GM23338 (cell line): ENCODE data around the gene AHI1. TPM values are rescaled to one million over a fixed set of nuclear protein-coding genes. Genes with fewer than 3 reads are reported as not detected.

Source experiments
- ATAC-seq: fragments of 200-7000 bp; cut with Tn5 transposase; 3 replicates; pipeline ENCODE4 v1.9.1; 2020
- DNase-seq: peaks from one replicate; pipeline ENCODE4 v3.0.0-alpha.2; 2015; ENCODE audit warnings: low spot score
- H2AFZ ChIP-seq: fragments of 200-600 bp; sonication (generic); 2 replicates; pipeline ENCODE4 v1.8.0; 2016; ENCODE audit warnings: antibody characterized with exemption, mild to moderate bottlenecking, moderate library complexity
- H3F3A ChIP-seq: fragments of 200-600 bp; sonication (generic); replicated peaks from 2 replicates; pipeline ENCODE4 v1.8.0; 2017; ENCODE audit warnings: antibody characterized with exemption, mixed run types, low read depth
- H3K27ac ChIP-seq: fragments of 200-600 bp; sonication (generic); 2 replicates; pipeline ENCODE4 v1.6.1; 2016; ENCODE audit warnings: low read depth
- H3K27me3 ChIP-seq: fragments of 200-600 bp; sonication (generic); 2 replicates; pipeline ENCODE4 v1.8.0; 2016; ENCODE audit warnings: mild to moderate bottlenecking, mixed run types, moderate library complexity; ENCODE audit not compliant: insufficient read depth
- H3K36me3 ChIP-seq: fragments of 200-600 bp; sonication (generic); 2 replicates; pipeline ENCODE4 v1.8.0; 2016; ENCODE audit warnings: mild to moderate bottlenecking; ENCODE audit not compliant: insufficient read depth
- H3K4me1 ChIP-seq: fragments of 200-600 bp; sonication (generic); 2 replicates; pipeline ENCODE4 v1.8.0; 2016; ENCODE audit warnings: mild to moderate bottlenecking, moderate library complexity; ENCODE audit not compliant: insufficient read depth
- H3K4me2 ChIP-seq: fragments of 200-600 bp; sonication (generic); 2 replicates; pipeline ENCODE4 v1.7.1; 2017; ENCODE audit warnings: mixed run types
- H3K4me3 ChIP-seq: fragments of 200-600 bp; sonication (generic); 2 replicates; pipeline ENCODE4 v1.6.1; 2016; ENCODE audit warnings: mixed run types
- H3K79me2 ChIP-seq: fragments of 200-600 bp; sonication (generic); replicated peaks from 2 replicates; pipeline ENCODE4 v1.8.0; 2017; ENCODE audit warnings: mild to moderate bottlenecking; ENCODE audit not compliant: insufficient read depth
- H3K9me2 ChIP-seq: fragments of 200-600 bp; sonication (generic); 2 replicates; pipeline ENCODE4 v1.8.0; 2017; ENCODE audit not compliant: insufficient read depth
- H4K20me1 ChIP-seq: fragments of 200-600 bp; sonication (generic); replicated peaks from 2 replicates; pipeline ENCODE4 v1.8.0; 2017; ENCODE audit warnings: mild to moderate bottlenecking; ENCODE audit not compliant: insufficient read depth
- H3K27ac Mint-ChIP-seq: 2 replicates; pipeline ENCODE4 v1.8.0; 2020; ENCODE audit warnings: inconsistent platforms, mild to moderate bottlenecking, moderate library complexity, mixed read lengths
- H3K27me3 Mint-ChIP-seq: 3 replicates; pipeline ENCODE4 v1.8.0; 2022; ENCODE audit warnings: low read depth, mild to moderate bottlenecking, moderate library complexity, mixed read lengths, inconsistent platforms; ENCODE audit not compliant: insufficient read depth, poor library complexity
- H3K36me3 Mint-ChIP-seq: 3 replicates; pipeline ENCODE4 v1.8.0; 2021; ENCODE audit warnings: low read depth, mild to moderate bottlenecking, inconsistent platforms, moderate library complexity, mixed read lengths
- H3K4me1 Mint-ChIP-seq: 3 replicates; pipeline ENCODE4 v1.8.0; 2020; ENCODE audit warnings: mild to moderate bottlenecking, inconsistent platforms, mixed read lengths
- H3K4me3 Mint-ChIP-seq: 3 replicates; pipeline ENCODE4 v1.8.0; 2021; ENCODE audit warnings: moderate library complexity, mild to moderate bottlenecking, inconsistent platforms, mixed read lengths
- H3K9me3 Mint-ChIP-seq: 3 replicates; pipeline ENCODE4 v1.8.0; 2020; ENCODE audit warnings: moderate library complexity, mild to moderate bottlenecking, inconsistent platforms, mixed read lengths
- CREB1 ChIP-seq: fragments of 250-450 bp; sonication (Bioruptor Pico); IDR thresholded peaks from 2 replicates; pipeline ENCODE4 v1.5.0; 2020; ENCODE audit warnings: low read depth, mild to moderate bottlenecking, moderate library complexity
- CTCF ChIP-seq, 2 experiments: fragments of 200-600 bp in 1 of 2; sonication (generic) in 1 of 2; conservative IDR thresholded peaks; 2 replicates each; pipeline versions ENCODE4 v1.5.1 to v1.6.1; 2016 to 2017; ENCODE audit warnings: antibody characterized with exemption in 2 of 2, low read depth in 2 of 2, mild to moderate bottlenecking in 2 of 2, moderate library complexity in 1 of 2
- EZH2 ChIP-seq: fragments of 200-600 bp; sonication (generic); IDR thresholded peaks from one replicate; pipeline ENCODE4 v1.8.0; 2017; ENCODE audit warnings: antibody characterized with exemption, mild to moderate bottlenecking, low read depth; ENCODE audit not compliant: unreplicated experiment
- JUNB ChIP-seq: IDR thresholded peaks from one replicate; pipeline ENCODE4 v1.6.1; 2016; ENCODE audit warnings: antibody characterized with exemption; ENCODE audit not compliant: unreplicated experiment
- NANOG ChIP-seq: IDR thresholded peaks from 2 replicates; pipeline ENCODE4 v1.6.1; 2016; ENCODE audit warnings: antibody characterized with exemption, borderline replicate concordance
- POLR2AphosphoS5 ChIP-seq: IDR thresholded peaks from 2 replicates; pipeline ENCODE4 v1.6.1; 2016; ENCODE audit warnings: antibody characterized with exemption, low read depth
- STAT1 ChIP-seq: IDR thresholded peaks from one replicate; pipeline ENCODE4 v1.6.1; 2016; ENCODE audit warnings: antibody characterized with exemption; ENCODE audit not compliant: unreplicated experiment
- ZNF114 ChIP-seq: fragments of 250-450 bp; sonication (Bioruptor Pico); IDR thresholded peaks from 2 replicates; pipeline ENCODE4 v1.5.0; 2020; ENCODE audit warnings: mild to moderate bottlenecking, moderate library complexity
- ZNF331 ChIP-seq: fragments of 250-450 bp; sonication (Bioruptor Pico); IDR thresholded peaks from 2 replicates; pipeline ENCODE4 v1.5.0; 2020; ENCODE audit warnings: low read depth, mild to moderate bottlenecking, moderate library complexity
- polyA plus RNA-seq: library from polyadenylated mRNA; unstranded; fragments of >200 nt; fragmentation: Nextera tagmentation; extraction: Ambion mirVana; gene quantifications from 2 replicates; pipeline ENCODE4 v1.2.1, GENCODE V29; 2016
- total RNA-seq: library from RNA; depleted of rRNA; stranded (reverse); fragments of >200 nt; shearing (Covaris generic); gene quantifications from 2 replicates; pipeline ENCODE4 v1.2.3, GENCODE V29; 2014
- TF ChIP-seq, protein P1 (sequence below): fragments of 250-450 bp; sonication (Bioruptor Pico); IDR thresholded peaks from 2 replicates; pipeline ENCODE4 v1.5.0; 2020; ENCODE audit warnings: mild to moderate bottlenecking, moderate library complexity
- TF ChIP-seq, protein P2 (sequence below): IDR thresholded peaks from one replicate; pipeline ENCODE4 v1.6.1; 2018; ENCODE audit warnings: antibody characterized with exemption; ENCODE audit not compliant: unreplicated experiment

Gene AHI1
- total and polyA plus RNA-seq, 2 experiments from 2014 or later, result 19.8 to 72.9 TPM

GRCh38 chr6:135434095-135434494 lies 63.4 kb downstream of the AHI1 start:
- no peak for ATAC-seq
- Mint-ChIP-seq H3K27ac (no peak overlapping the region), H3K36me3 (peaks cover 6% of the 10 kb centered on the region; the same call in 2 of the 3 replicates), H3K4me1 (peaks cover 4% of the 10 kb centered on the region; the same call in 1 of the 3 replicates), H3K9me3 (no peaks in the 10 kb centered on the region), H3K4me3 (no peak overlapping the region), H3K27me3 (no peaks in the 10 kb centered on the region)
- DNase-seq, result no peak
- Histone ChIP-seq H3K27ac (no peak overlapping the region), H3K27me3 (no peaks in the 10 kb centered on the region), H4K20me1 (no peaks in the 10 kb centered on the region), H3K4me2 (no peak overlapping the region), H3K4me1 (peaks cover 21% of the 10 kb centered on the region), H3K4me3 (no peak overlapping the region), H3K79me2 (no peaks in the 10 kb centered on the region), H2AFZ (no peak overlapping the region), H3K36me3 (no peaks in the 10 kb centered on the region; the same call in 1 of the 2 replicates), H3K9me2 (no peaks in the 10 kb centered on the region), H3F3A (no peaks in the 10 kb centered on the region)
- TF ChIP-seq ZNF331 (CRISPR knock-in tag), result no peak
- TF ChIP-seq, protein P1, sequence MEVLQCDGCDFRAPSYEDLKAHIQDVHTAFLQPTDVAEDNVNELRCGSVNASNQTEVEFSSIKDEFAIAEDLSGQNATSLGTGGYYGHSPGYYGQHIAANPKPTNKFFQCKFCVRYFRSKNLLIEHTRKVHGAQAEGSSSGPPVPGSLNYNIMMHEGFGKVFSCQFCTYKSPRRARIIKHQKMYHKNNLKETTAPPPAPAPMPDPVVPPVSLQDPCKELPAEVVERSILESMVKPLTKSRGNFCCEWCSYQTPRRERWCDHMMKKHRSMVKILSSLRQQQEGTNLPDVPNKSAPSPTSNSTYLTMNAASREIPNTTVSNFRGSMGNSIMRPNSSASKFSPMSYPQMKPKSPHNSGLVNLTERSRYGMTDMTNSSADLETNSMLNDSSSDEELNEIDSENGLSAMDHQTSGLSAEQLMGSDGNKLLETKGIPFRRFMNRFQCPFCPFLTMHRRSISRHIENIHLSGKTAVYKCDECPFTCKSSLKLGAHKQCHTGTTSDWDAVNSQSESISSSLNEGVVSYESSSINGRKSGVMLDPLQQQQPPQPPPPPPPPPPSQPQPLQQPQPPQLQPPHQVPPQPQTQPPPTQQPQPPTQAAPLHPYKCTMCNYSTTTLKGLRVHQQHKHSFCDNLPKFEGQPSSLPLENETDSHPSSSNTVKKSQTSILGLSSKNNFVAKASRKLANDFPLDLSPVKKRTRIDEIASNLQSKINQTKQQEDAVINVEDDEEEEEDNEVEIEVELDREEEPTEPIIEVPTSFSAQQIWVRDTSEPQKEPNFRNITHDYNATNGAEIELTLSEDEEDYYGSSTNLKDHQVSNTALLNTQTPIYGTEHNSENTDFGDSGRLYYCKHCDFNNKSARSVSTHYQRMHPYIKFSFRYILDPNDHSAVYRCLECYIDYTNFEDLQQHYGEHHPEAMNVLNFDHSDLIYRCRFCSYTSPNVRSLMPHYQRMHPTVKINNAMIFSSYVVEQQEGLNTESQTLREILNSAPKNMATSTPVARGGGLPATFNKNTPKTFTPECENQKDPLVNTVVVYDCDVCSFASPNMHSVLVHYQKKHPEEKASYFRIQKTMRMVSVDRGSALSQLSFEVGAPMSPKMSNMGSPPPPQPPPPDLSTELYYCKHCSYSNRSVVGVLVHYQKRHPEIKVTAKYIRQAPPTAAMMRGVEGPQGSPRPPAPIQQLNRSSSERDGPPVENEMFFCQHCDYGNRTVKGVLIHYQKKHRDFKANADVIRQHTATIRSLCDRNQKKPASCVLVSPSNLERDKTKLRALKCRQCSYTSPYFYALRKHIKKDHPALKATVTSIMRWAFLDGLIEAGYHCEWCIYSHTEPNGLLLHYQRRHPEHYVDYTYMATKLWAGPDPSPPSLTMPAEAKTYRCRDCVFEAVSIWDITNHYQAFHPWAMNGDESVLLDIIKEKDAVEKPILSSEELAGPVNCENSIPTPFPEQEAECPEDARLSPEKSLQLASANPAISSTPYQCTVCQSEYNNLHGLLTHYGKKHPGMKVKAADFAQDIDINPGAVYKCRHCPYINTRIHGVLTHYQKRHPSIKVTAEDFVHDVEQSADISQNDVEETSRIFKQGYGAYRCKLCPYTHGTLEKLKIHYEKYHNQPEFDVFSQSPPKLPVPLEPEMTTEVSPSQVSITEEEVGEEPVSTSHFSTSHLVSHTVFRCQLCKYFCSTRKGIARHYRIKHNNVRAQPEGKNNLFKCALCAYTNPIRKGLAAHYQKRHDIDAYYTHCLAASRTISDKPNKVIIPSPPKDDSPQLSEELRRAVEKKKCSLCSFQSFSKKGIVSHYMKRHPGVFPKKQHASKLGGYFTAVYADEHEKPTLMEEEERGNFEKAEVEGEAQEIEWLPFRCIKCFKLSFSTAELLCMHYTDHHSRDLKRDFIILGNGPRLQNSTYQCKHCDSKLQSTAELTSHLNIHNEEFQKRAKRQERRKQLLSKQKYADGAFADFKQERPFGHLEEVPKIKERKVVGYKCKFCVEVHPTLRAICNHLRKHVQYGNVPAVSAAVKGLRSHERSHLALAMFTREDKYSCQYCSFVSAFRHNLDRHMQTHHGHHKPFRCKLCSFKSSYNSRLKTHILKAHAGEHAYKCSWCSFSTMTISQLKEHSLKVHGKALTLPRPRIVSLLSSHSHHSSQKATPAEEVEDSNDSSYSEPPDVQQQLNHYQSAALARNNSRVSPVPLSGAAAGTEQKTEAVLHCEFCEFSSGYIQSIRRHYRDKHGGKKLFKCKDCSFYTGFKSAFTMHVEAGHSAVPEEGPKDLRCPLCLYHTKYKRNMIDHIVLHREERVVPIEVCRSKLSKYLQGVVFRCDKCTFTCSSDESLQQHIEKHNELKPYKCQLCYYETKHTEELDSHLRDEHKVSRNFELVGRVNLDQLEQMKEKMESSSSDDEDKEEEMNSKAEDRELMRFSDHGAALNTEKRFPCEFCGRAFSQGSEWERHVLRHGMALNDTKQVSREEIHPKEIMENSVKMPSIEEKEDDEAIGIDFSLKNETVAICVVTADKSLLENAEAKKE (CRISPR knock-in tag), result no peak
- no peak for TF ChIP-seq ZNF114 (CRISPR knock-in tag)
- no peak for TF ChIP-seq STAT1
- TF ChIP-seq CTCF (conservative IDR thresholded peaks at IDR 0.05; ENCODE audit: low read depth in 2 of 2), result no peak
- no peak for TF ChIP-seq JUNB
- TF ChIP-seq CREB1 (CRISPR knock-in tag), result no peak
- no peak for TF ChIP-seq NANOG
- TF ChIP-seq, protein P2, sequence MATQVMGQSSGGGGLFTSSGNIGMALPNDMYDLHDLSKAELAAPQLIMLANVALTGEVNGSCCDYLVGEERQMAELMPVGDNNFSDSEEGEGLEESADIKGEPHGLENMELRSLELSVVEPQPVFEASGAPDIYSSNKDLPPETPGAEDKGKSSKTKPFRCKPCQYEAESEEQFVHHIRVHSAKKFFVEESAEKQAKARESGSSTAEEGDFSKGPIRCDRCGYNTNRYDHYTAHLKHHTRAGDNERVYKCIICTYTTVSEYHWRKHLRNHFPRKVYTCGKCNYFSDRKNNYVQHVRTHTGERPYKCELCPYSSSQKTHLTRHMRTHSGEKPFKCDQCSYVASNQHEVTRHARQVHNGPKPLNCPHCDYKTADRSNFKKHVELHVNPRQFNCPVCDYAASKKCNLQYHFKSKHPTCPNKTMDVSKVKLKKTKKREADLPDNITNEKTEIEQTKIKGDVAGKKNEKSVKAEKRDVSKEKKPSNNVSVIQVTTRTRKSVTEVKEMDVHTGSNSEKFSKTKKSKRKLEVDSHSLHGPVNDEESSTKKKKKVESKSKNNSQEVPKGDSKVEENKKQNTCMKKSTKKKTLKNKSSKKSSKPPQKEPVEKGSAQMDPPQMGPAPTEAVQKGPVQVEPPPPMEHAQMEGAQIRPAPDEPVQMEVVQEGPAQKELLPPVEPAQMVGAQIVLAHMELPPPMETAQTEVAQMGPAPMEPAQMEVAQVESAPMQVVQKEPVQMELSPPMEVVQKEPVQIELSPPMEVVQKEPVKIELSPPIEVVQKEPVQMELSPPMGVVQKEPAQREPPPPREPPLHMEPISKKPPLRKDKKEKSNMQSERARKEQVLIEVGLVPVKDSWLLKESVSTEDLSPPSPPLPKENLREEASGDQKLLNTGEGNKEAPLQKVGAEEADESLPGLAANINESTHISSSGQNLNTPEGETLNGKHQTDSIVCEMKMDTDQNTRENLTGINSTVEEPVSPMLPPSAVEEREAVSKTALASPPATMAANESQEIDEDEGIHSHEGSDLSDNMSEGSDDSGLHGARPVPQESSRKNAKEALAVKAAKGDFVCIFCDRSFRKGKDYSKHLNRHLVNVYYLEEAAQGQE, result no peak
- no peak for TF ChIP-seq POLR2AphosphoS5
- TF ChIP-seq EZH2, result no peak
